Measurements from ENCODE around the gene BRD4.
A peak's percentile ranks its signal among the peaks of the same experiment; 100 is the strongest.

Gene BRD4

GRCh38 chr19:15241259-15241910 lies 91.0 kb downstream of the BRD4 start:
- Histone ChIP-seq H3K9ac (ENCODE audit: low read depth, low read length) (no peak overlapping the region), H3K36me3 (ENCODE audit: insufficient read depth, low read length) (peaks cover 27% of the 10 kb centered on the region), H3K9me3 (ENCODE audit: control insufficient read depth, insufficient read depth, low read length) (no peaks in the 10 kb centered on the region), H3K4me1 (ENCODE audit: insufficient read depth, low read length) (no peaks in the 10 kb centered on the region)

- H3K4me1 ChIP-seq (ENCODE audit: insufficient read depth, low read length) = no peaks in the 10 kb centered on the region
- H3K36me3 ChIP-seq (ENCODE audit: insufficient read depth, low read length) = peaks cover 24% of the 10 kb centered on the region
- no peak overlapping the region for H3K9ac ChIP-seq (ENCODE audit: low read depth, low read length)
- no peaks in the 10 kb centered on the region for H3K9me3 ChIP-seq (ENCODE audit: control insufficient read depth, insufficient read depth, low read length)
Measured at GRCh38 chr19:15240515-15240914, 91.8 kb downstream of the BRD4 start.

- no peaks in the 10 kb centered on the region for H3K4me1 ChIP-seq (ENCODE audit: insufficient read depth, low read length)
- no peak overlapping the region for H3K9ac ChIP-seq (ENCODE audit: low read depth, low read length)
- H3K36me3 ChIP-seq (ENCODE audit: insufficient read depth, low read length) = peaks cover 16% of the 10 kb centered on the region
- no peaks in the 10 kb centered on the region for H3K9me3 ChIP-seq (ENCODE audit: control insufficient read depth, insufficient read depth, low read length)
Measured at GRCh38 chr19:15239337-15239949, 92.9 kb downstream of the BRD4 start.

GRCh38 chr19:15238639-15239155 lies 93.6 kb downstream of the BRD4 start:
- H3K9ac ChIP-seq (ENCODE audit: low read depth, low read length) = no peak overlapping the region
- H3K36me3 ChIP-seq (ENCODE audit: insufficient read depth, low read length) = peaks cover 12% of the 10 kb centered on the region
- H3K9me3 ChIP-seq (ENCODE audit: control insufficient read depth, insufficient read depth, low read length) = no peaks in the 10 kb centered on the region
- H3K4me1 ChIP-seq (ENCODE audit: insufficient read depth, low read length) = no peaks in the 10 kb centered on the region

- Histone ChIP-seq H3K4me1 (ENCODE audit: insufficient read depth, low read length) (no peaks in the 10 kb centered on the region), H3K36me3 (ENCODE audit: insufficient read depth, low read length) (peaks cover 8% of the 10 kb centered on the region), H3K9me3 (ENCODE audit: control insufficient read depth, insufficient read depth, low read length) (no peaks in the 10 kb centered on the region), H3K9ac (ENCODE audit: low read depth, low read length) (no peak overlapping the region)
Measured at GRCh38 chr19:15237759-15238638, 94.3 kb downstream of the BRD4 start.

- H3K36me3 ChIP-seq (ENCODE audit: insufficient read depth, low read length) = peaks cover 8% of the 10 kb centered on the region
- no peaks in the 10 kb centered on the region for H3K9me3 ChIP-seq (ENCODE audit: control insufficient read depth, insufficient read depth, low read length)
- H3K9ac ChIP-seq (ENCODE audit: low read depth, low read length) = no peak overlapping the region
- no peaks in the 10 kb centered on the region for H3K4me1 ChIP-seq (ENCODE audit: insufficient read depth, low read length)
Measured at GRCh38 chr19:15236886-15237285, 95.5 kb downstream of the BRD4 start.

GRCh38 chr19:15235781-15236180 lies 96.6 kb downstream of the BRD4 start:
- Histone ChIP-seq H3K9ac (ENCODE audit: low read depth, low read length) (no peak overlapping the region), H3K36me3 (ENCODE audit: insufficient read depth, low read length) (peaks cover 8% of the 10 kb centered on the region), H3K4me1 (ENCODE audit: insufficient read depth, low read length) (0 out of 2 replicates have a peak, but pooled peaks cover 5% of the 10 kb centered on the region), H3K9me3 (ENCODE audit: control insufficient read depth, insufficient read depth, low read length) (no peaks in the 10 kb centered on the region)

- H3K36me3 ChIP-seq (ENCODE audit: insufficient read depth, low read length) = peaks cover 8% of the 10 kb centered on the region
- H3K9me3 ChIP-seq (ENCODE audit: control insufficient read depth, insufficient read depth, low read length) = no peaks in the 10 kb centered on the region
- 0 out of 2 replicates have a peak, but pooled peaks cover 5% of the 10 kb centered on the region for H3K4me1 ChIP-seq (ENCODE audit: insufficient read depth, low read length)
- no peak overlapping the region for H3K9ac ChIP-seq (ENCODE audit: low read depth, low read length)
Measured at GRCh38 chr19:15234431-15235130, 97.8 kb downstream of the BRD4 start.

- Histone ChIP-seq H3K9me3 (ENCODE audit: control insufficient read depth, insufficient read depth, low read length) (no peaks in the 10 kb centered on the region), H3K9ac (ENCODE audit: low read depth, low read length) (peak overlapping the region; percentile 73), H3K36me3 (ENCODE audit: insufficient read depth, low read length) (no peaks in the 10 kb centered on the region; the same call in 1 of the 2 replicates), H3K4me1 (ENCODE audit: insufficient read depth, low read length) (0 out of 2 replicates have a peak, but pooled peaks cover 5% of the 10 kb centered on the region)
Measured at GRCh38 chr19:15231271-15231670, 101.1 kb downstream of the BRD4 start.

GRCh38 chr19:15227261-15227660 lies 105.1 kb downstream of the BRD4 start:
- no peaks in the 10 kb centered on the region; the same call in 1 of the 2 replicates for H3K36me3 ChIP-seq (ENCODE audit: insufficient read depth, low read length)
- H3K9ac ChIP-seq (ENCODE audit: low read depth, low read length) = no peak overlapping the region
- H3K4me1 ChIP-seq (ENCODE audit: insufficient read depth, low read length) = peaks cover 5% of the 10 kb centered on the region; the same call in 1 of the 2 replicates
- no peaks in the 10 kb centered on the region for H3K9me3 ChIP-seq (ENCODE audit: control insufficient read depth, insufficient read depth, low read length)

GRCh38 chr19:15225760-15226159 lies 106.6 kb downstream of the BRD4 start:
- no peaks in the 10 kb centered on the region for H3K9me3 ChIP-seq (ENCODE audit: control insufficient read depth, insufficient read depth, low read length)
- H3K36me3 ChIP-seq (ENCODE audit: insufficient read depth, low read length) = no peaks in the 10 kb centered on the region; the same call in 1 of the 2 replicates
- H3K9ac ChIP-seq (ENCODE audit: low read depth, low read length) = no peak overlapping the region
- no peaks in the 10 kb centered on the region; the same call in 1 of the 2 replicates for H3K4me1 ChIP-seq (ENCODE audit: insufficient read depth, low read length)

GRCh38 chr19:15223649-15224361 lies 108.5 kb downstream of the BRD4 start:
- H3K9ac ChIP-seq (ENCODE audit: low read depth, low read length) = peak overlapping the region; percentile 83; the same call in 1 of the 2 replicates

More at GRCh38 chr19:15223649-15224361, 108.5 kb downstream of the BRD4 start:
- Histone ChIP-seq H3K36me3 (ENCODE audit: insufficient read depth, low read length) (no peaks in the 10 kb centered on the region; the same call in 1 of the 2 replicates), H3K9me3 (ENCODE audit: control insufficient read depth, insufficient read depth, low read length) (no peaks in the 10 kb centered on the region), H3K4me1 (ENCODE audit: insufficient read depth, low read length) (no peaks in the 10 kb centered on the region; the same call in 1 of the 2 replicates)

All from ES-I3 (cell line).